HUDEP-2 (cell line): Measurements from ENCODE around the gene MATN4.

ENCODE experiments used
- DNase-seq, 76 experiments: peaks; one replicate each; lab custom pipeline; 2025; ENCODE audit not compliant: unreplicated experiment in 76 of 76; lab: John Stamatoyannopoulos, UW

MATN4 gene

GRCh38 chr20:45257161-45257560 lies 50.9 kb downstream of the MATN4 start:
- no peak for DNase-seq

GRCh38 chr20:45254383-45255262 lies 53.5 kb downstream of the MATN4 start, which contains the start of gene SLPI:
Gene SLPI (minus strand): TSS chr20:45254564. CDS start chr20:45254543, 21 bp downstream.
- DNase-seq: no peak

GRCh38 chr20:45253261-45253660 lies 54.8 kb downstream of the MATN4 start:
- DNase-seq: no peak

- no peak for DNase-seq
Observed at GRCh38 chr20:45251884-45252560, 56.1 kb downstream of the MATN4 start.

GRCh38 chr20:45248609-45249008 lies 59.5 kb downstream of the MATN4 start:
- DNase-seq: no peak

- no peak for DNase-seq
Observed at GRCh38 chr20:45247865-45248264, 60.2 kb downstream of the MATN4 start.

- no peak for DNase-seq
Observed at GRCh38 chr20:45246109-45246508, 62.0 kb downstream of the MATN4 start.
